IPS-18c (cell line): ENCODE measurements around the gene MAPK4.
"Not testable (repeated sequence)": the region's sequence is repeated elsewhere in the genome, so short reads cannot be mapped to it uniquely, and the experiment has no call there.

Source experiments
- H3K4me3 ChIP-seq: 2 replicates; pipeline ENCODE4 v1.7.0; 2013; ENCODE audit warnings: low read depth, mild to moderate bottlenecking, low read length, moderate library complexity; ENCODE audit not compliant: insufficient read depth
- H3K9me3 ChIP-seq: one replicate; pipeline ENCODE4 v1.6.1; 2013; ENCODE audit warnings: mild to moderate bottlenecking, low read length, moderate library complexity; ENCODE audit not compliant: control insufficient read depth, insufficient read depth

The MAPK4 gene

GRCh38 chr18:50563376-50563775 lies 3.5 kb downstream of the MAPK4 start:
- no peaks in the 10 kb centered on the region for H3K9me3 ChIP-seq
- no peak overlapping the region for H3K4me3 ChIP-seq

DNA sequence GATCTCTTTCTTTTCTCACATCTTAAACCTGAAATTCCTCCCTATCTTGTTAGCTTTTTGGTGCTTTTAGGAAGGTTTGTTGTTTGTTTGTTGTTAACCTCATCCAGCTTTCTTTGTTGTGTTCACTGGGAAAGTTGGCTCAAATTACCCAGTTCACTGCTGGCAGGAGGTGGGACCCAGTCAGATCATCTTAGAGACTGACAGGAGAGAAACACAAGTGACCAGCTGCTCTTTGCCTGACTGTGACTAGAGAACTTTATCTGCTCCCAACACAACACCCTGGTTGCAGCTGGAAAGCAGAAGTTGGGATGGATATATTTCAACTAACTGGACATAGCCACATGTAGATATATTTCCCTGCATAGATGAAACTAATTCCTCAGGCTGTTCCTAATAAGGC lies 10.0 kb downstream of the MAPK4 start:
- Histone ChIP-seq H3K4me3 (no peak overlapping the region), H3K9me3 (no peaks in the 10 kb centered on the region)

- H3K9me3 ChIP-seq, result no peaks in the 10 kb centered on the region
Observed at GRCh38 chr18:50571606-50572005, 11.7 kb downstream of the MAPK4 start.

GRCh38 chr18:50573196-50573595 lies 13.3 kb downstream of the MAPK4 start:
- not testable (repeated sequence) for H3K9me3 ChIP-seq, H3K4me3 ChIP-seq

More at GRCh38 chr18:50571606-50572005, 11.7 kb downstream of the MAPK4 start:
- no peak overlapping the region for H3K4me3 ChIP-seq

- H3K4me3 ChIP-seq, result no peak overlapping the region
- H3K9me3 ChIP-seq, result no peaks in the 10 kb centered on the region
Observed at GRCh38 chr18:50573679-50574078, 13.8 kb downstream of the MAPK4 start.

GRCh38 chr18:50578030-50578429 lies 18.1 kb downstream of the MAPK4 start:
- no peak overlapping the region for H3K4me3 ChIP-seq

DNA sequence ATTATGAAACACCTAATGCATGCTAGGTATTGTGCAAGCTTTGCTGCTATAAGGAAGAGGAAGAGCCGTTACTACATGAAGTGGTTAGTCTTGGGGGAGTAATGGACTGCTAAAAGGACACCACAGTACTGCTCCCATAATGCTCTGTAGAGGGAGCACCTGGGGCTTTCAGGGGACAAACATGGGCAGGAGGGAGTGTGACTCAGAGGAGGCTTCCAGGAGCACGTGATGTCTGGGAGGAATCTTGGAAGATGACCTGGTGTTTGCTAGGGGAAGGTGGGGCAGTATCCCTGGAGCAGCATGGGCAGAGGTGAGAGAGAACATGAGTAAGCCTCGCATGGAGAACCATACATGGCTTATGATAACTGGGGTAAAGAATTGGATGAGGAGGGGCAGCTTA lies 18.8 kb downstream of the MAPK4 start:
- no peaks in the 10 kb centered on the region for H3K9me3 ChIP-seq

More at GRCh38 chr18:50578030-50578429, 18.1 kb downstream of the MAPK4 start:
- H3K9me3 ChIP-seq, result no peaks in the 10 kb centered on the region

GRCh38 chr18:50579061-50579774 lies 19.3 kb downstream of the MAPK4 start:
- Histone ChIP-seq H3K4me3 (no peak overlapping the region), H3K9me3 (no peaks in the 10 kb centered on the region)

More for the DNA sequence above, 18.8 kb downstream of the MAPK4 start:
- no peak overlapping the region for H3K4me3 ChIP-seq

- no peaks in the 10 kb centered on the region for H3K9me3 ChIP-seq
- H3K4me3 ChIP-seq, result no peak overlapping the region
Observed at GRCh38 chr18:50581517-50581916, 21.6 kb downstream of the MAPK4 start.

- Histone ChIP-seq H3K4me3 (no peak overlapping the region), H3K9me3 (no peaks in the 10 kb centered on the region)
Observed at GRCh38 chr18:50582500-50582899, 22.6 kb downstream of the MAPK4 start.

GRCh38 chr18:50586710-50587109 lies 26.8 kb downstream of the MAPK4 start:
- Histone ChIP-seq H3K4me3 (no peak overlapping the region), H3K9me3 (no peaks in the 10 kb centered on the region)

DNA sequence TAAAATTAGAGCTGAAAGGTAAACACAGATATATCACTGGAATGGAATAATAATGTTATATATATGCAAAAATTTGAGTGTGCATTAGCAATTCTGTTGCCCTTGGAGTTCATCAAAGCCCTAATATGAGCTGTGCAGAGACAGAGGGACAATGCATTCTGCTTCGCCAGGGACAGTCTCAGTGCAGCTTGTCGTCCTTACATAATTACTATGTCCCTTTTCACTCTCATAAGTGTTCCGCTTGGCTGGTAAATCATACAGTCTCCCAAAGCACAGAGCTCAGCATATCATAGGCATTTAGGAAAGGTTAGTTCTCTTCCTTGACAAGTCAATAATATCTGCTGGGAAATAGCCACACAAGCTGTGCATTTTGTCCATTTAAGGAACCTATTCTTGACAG lies 30.7 kb downstream of the MAPK4 start:
- Histone ChIP-seq H3K4me3 (no peak overlapping the region), H3K9me3 (no peaks in the 10 kb centered on the region)

DNA sequence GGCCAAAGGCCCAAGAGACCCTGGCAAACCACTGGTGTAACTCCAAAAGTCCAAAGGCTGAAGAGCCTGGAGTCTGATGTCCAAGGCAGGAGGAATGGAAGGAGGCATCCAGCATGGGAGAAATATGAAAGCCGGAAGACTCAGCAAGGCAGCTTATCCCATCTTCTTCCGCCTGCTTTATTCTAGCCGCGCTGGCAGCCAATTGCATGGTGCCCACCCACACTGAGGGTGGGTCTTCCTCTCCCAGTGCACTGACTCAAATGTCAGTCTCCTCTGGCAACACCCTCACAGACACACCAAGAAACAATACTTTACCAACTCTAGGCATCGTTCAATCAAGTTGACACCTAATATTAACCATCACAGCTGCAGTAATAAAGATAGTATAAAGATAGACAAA lies 34.1 kb downstream of the MAPK4 start:
- Histone ChIP-seq H3K4me3 (no peak overlapping the region), H3K9me3 (no peaks in the 10 kb centered on the region)

DNA sequence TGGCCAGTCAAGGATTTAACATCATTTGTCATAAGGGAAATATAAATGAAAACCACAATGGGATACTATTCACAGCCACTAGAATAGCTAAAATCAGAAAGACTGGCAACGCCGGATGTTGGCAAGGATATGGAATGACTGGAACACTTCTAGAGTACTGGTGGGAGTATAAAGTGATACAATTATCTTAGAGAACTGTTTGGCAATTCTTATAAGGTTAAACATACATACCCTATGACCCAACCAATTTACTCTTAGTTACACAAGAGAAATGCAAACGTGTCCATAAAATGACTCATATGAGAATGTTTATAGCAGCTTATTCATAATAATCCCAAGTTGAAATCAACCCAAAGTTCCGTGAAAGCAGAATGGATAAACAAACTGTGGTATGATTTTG lies 35.1 kb downstream of the MAPK4 start:
- no peak overlapping the region for H3K4me3 ChIP-seq
- no peaks in the 10 kb centered on the region for H3K9me3 ChIP-seq

DNA sequence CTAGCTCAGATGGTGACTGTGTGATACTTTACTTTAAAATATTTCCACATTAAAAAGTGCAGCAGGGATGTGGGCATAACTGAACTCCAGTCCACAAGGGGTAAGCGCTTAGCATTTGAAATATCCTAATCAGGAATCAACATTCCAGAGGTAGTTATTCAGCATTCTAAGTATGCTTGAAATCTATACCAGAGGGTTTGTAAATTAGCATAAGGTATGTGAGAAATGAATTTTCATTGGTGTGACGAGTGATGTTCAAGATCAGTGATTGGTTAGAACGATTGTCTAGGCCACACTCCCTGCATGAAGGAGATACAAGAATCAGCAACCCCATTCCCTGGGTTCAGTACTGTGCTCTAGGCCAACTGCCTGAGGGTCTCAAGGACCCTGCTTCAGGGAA lies 42.6 kb downstream of the MAPK4 start:
- no peaks in the 10 kb centered on the region for H3K9me3 ChIP-seq
- no peak overlapping the region for H3K4me3 ChIP-seq

DNA sequence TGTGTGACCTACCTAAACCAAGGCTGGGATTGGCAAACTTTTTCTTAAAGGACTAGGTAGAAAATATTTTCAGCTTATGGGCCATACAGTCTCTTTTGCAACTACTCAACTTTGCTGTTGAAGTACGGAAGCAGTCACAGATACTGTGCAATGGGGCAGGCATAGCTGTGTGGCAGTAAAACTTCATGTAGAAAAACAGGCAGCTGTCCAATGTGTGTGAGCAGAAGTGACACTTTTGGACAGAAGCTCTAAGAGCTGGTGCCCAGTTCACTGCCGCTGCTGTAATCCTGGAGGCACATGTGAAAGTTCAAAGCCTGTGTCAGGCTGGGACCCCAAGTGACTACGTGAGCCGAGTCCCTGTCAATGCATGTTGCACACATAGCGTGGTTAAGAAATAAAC lies 46.7 kb downstream of the MAPK4 start:
- Histone ChIP-seq H3K4me3 (no peak overlapping the region), H3K9me3 (no peaks in the 10 kb centered on the region)

- Histone ChIP-seq H3K9me3 (no peaks in the 10 kb centered on the region), H3K4me3 (no peak overlapping the region)
Observed at GRCh38 chr18:50607378-50607926, 47.6 kb downstream of the MAPK4 start.

DNA sequence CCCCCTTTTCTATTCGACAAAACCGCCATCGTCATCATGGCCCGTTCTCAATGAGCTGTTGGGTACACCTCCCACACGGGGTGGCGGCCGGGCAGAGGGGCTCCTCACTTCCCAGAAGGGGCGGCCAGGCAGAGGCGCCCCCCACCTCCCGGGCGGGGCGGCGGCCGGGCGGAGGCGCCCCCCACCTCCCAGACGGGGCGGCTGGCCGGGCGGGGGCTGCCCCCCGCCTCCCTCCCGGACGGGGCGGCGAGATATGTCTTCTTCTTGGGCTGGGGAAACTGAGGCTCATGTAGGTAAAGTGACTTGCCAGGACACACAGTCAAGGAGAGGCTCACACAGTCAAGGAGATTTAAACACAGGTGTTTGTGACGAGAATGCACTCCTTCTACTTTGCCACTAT lies 49.3 kb downstream of the MAPK4 start:
- not testable (repeated sequence) for H3K4me3 ChIP-seq, H3K9me3 ChIP-seq

- Histone ChIP-seq H3K9me3 (no peaks in the 10 kb centered on the region), H3K4me3 (no peak overlapping the region)
Observed at GRCh38 chr18:50610349-50610748, 50.5 kb downstream of the MAPK4 start.
